DND-41 (cell line): ENCODE data around the gene MCRIP2.

Experiments
- CTCF ChIP-seq: IDR thresholded peaks from 2 replicates; pipeline ENCODE4 v1.5.1; 2012; ENCODE audit warnings: borderline replicate concordance, low read length, moderate library complexity, mild to moderate bottlenecking; ENCODE audit not compliant: poor library complexity, severe bottlenecking; ENCODE audit errors: extremely low read depth
- EZH2 ChIP-seq: IDR thresholded peaks from 3 replicates; pipeline ENCODE4 v1.6.1; 2012; ENCODE audit warnings: borderline replicate concordance, low read depth, mild to moderate bottlenecking, moderate library complexity, low read length, inconsistent platforms; ENCODE audit not compliant: severe bottlenecking

GRCh38 chr16:695355-696089 lies 53.9 kb downstream of the MCRIP2 start:
- TF ChIP-seq CTCF = no peak
- TF ChIP-seq EZH2 = no peak
